Sigmoid colon (tissue), 7 donors: ENCODE data around the gene HUWE1. TPM values are rescaled to one million over a fixed set of nuclear protein-coding genes. Genes with fewer than 3 reads are reported as not detected.

Experiments
- DNase-seq: peaks from one replicate; pipeline ENCODE4 v3.0.0-alpha.2; 2019
- H3K27ac ChIP-seq, 4 donors: fragments of 200-600 bp; sonication (generic); one replicate each; pipeline ENCODE4 v1.5.1; 2016 to 2019; ENCODE audit warnings: mild to moderate bottlenecking in 1 of 4
- H3K27me3 ChIP-seq, 3 donors: fragments of 200-600 bp; sonication (generic); one replicate each; pipeline ENCODE4 v1.5.1; 2019; ENCODE audit warnings: mild to moderate bottlenecking in 1 of 3
- H3K36me3 ChIP-seq, 4 donors: fragments of 200-600 bp; sonication (generic); one replicate each; pipeline ENCODE4 v1.5.1; 2016 to 2019
- H3K4me1 ChIP-seq, 4 donors: fragments of 200-600 bp; sonication (generic); one replicate each; pipeline ENCODE4 v1.5.1; 2017 to 2019
- H3K4me3 ChIP-seq, 4 donors: fragments of 200-600 bp; sonication (generic); one replicate each; pipeline ENCODE4 v1.5.1; 2017 to 2019; ENCODE audit warnings: mild to moderate bottlenecking in 2 of 4, moderate library complexity in 1 of 4
- H3K9me3 ChIP-seq, 4 donors: fragments of 200-600 bp in 3 of 4; sonication (generic) in 3 of 4; one replicate each; pipeline versions ENCODE4 v1.5.1 to v1.6.1; 2013 to 2019
- EP300 ChIP-seq, 4 donors: sonication (generic); formaldehyde crosslinking; IDR thresholded peaks; one replicate each; pipeline ENCODE4 v1.6.1; 2017; ENCODE audit warnings: antibody characterized with exemption in 4 of 4
- POLR2A ChIP-seq, 2 donors: fragments of 450-650 bp; IDR thresholded peaks; one replicate each; pipeline ENCODE4 v1.6.1; 2016; ENCODE audit warnings: antibody characterized with exemption in 2 of 2, mild to moderate bottlenecking in 2 of 2, moderate library complexity in 2 of 2
- POLR2AphosphoS5 ChIP-seq, 4 donors: sonication (generic); formaldehyde crosslinking; IDR thresholded peaks; one replicate each; pipeline ENCODE4 v1.6.1; 2017; ENCODE audit warnings: antibody characterized with exemption in 4 of 4
- WGBS, 2 donors: extraction: QIAGEN DNeasy Blood & Tissue Kit; methylation state at CpG; one replicate each; pipeline ENCODE4 v1.1.7; 2013; 5-methylcytosine and 5-hydroxymethylcytosine counted together
- intact Hi-C: fragments of 100-400 bp; cut with DNase I; formaldehyde crosslinking; loops from one replicate; pipeline ENCODE4 v1.15.1; 2023
- polyA plus RNA-seq, 3 donors: library from polyadenylated mRNA; stranded (reverse); fragments of 200-250 nt; gene quantifications; one replicate each; pipeline ENCODE4 v1.2.3, GENCODE V29; 2013
- total RNA-seq, 4 donors: library from RNA; depleted of rRNA; stranded (reverse); fragments of >200 nt; gene quantifications; one replicate each; pipeline ENCODE4 v1.1.0, GENCODE V29; 2016
- TF ChIP-seq, protein P1 (sequence below), 4 experiments: fragments of 450-650 bp in 3 of 4; fragments of 200-600 bp in 1 of 4; IDR thresholded peaks; one replicate each; pipeline ENCODE4 v1.5.1; 2016 to 2019; ENCODE audit warnings: antibody characterized with exemption in 4 of 4, mild to moderate bottlenecking in 3 of 4, moderate library complexity in 2 of 4
- donor health status: healthy with polysubstance abuse.
- donor health status: Bipolar disorder and iron deficiency.
- donor health status: healthy.

HUWE1 gene
- total and polyA plus RNA-seq, 7 donors = 12.3 to 103 (median 75.3) TPM

GRCh38 chrX:53659039-53659438 lies 27.5 kb downstream of the HUWE1 start:
- Histone ChIP-seq H3K9me3 (no peaks in the 10 kb centered on the region), H3K27ac (no peak overlapping the region), H3K4me3 (no peak overlapping the region), H3K4me1 (peaks cover 0 to 7% (median 0%) of the 10 kb centered on the region in 4 donors), H3K27me3 (no peaks in the 10 kb centered on the region), H3K36me3 (peaks cover 0 to 6% (median 0%) of the 10 kb centered on the region in 4 donors)
- DNase-seq = no peak
- intact Hi-C loops = no loop called here
- WGBS, 2 donors = 89 to 95% methylated on average over 1 of the region's 1 CpG
- no peak for TF ChIP-seq EP300 (IDR thresholded peaks at IDR 0.05)
- no peak for TF ChIP-seq POLR2AphosphoS5 (IDR thresholded peaks at IDR 0.05)
- TF ChIP-seq, protein P1, sequence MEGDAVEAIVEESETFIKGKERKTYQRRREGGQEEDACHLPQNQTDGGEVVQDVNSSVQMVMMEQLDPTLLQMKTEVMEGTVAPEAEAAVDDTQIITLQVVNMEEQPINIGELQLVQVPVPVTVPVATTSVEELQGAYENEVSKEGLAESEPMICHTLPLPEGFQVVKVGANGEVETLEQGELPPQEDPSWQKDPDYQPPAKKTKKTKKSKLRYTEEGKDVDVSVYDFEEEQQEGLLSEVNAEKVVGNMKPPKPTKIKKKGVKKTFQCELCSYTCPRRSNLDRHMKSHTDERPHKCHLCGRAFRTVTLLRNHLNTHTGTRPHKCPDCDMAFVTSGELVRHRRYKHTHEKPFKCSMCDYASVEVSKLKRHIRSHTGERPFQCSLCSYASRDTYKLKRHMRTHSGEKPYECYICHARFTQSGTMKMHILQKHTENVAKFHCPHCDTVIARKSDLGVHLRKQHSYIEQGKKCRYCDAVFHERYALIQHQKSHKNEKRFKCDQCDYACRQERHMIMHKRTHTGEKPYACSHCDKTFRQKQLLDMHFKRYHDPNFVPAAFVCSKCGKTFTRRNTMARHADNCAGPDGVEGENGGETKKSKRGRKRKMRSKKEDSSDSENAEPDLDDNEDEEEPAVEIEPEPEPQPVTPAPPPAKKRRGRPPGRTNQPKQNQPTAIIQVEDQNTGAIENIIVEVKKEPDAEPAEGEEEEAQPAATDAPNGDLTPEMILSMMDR (IDR thresholded peaks at IDR 0.05) = no peak
- no peak for TF ChIP-seq POLR2A (IDR thresholded peaks at IDR 0.05)

GRCh38 chrX:53656845-53657244 lies 29.7 kb downstream of the HUWE1 start:
- peaks cover 0 to 9% (median 0%) of the 10 kb centered on the region in 4 donors for H3K36me3 ChIP-seq
- H3K27ac ChIP-seq = no peak overlapping the region
- no peaks in the 10 kb centered on the region for H3K9me3 ChIP-seq
- DNase-seq = no peak
- H3K4me1 ChIP-seq = peaks cover 0 to 7% (median 0%) of the 10 kb centered on the region in 4 donors
- WGBS, 2 donors = 17 to 87% methylated on average over 1 of the region's 1 CpG
- TF ChIP-seq POLR2A (IDR thresholded peaks at IDR 0.05) = no peak
- TF ChIP-seq EP300 (IDR thresholded peaks at IDR 0.05) = no peak
- TF ChIP-seq POLR2AphosphoS5 (IDR thresholded peaks at IDR 0.05) = no peak
- TF ChIP-seq, protein P1 (IDR thresholded peaks at IDR 0.05) = no peak
- no peak overlapping the region for H3K4me3 ChIP-seq
- intact Hi-C loops = no loop called here
- H3K27me3 ChIP-seq = no peaks in the 10 kb centered on the region

DNA sequence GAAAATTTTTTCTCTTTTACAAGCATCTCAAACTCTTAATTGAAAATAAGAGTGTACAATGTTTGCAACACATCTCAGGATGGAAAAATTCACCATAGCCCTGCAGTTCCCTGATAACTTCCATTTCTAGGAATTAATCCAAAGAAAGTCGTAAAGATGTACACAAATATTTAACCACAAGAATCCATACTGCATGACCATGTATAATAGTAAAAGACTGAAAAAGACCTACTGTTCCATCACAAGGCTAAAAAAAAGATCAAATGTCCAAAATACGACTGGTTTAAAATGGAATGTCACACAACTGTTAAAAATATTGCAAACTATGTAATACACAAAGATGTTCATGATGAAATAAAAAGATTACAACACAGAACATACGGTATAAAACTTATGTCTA lies 32.1 kb downstream of the HUWE1 start:
- peaks cover 0 to 7% (median 0%) of the 10 kb centered on the region in 4 donors for H3K4me1 ChIP-seq
- no peak overlapping the region for H3K27ac ChIP-seq
- no peaks in the 10 kb centered on the region for H3K27me3 ChIP-seq
- intact Hi-C loops = no loop called here
- 40 to 58% methylated on average over 3 of the region's 3 CpGs for WGBS, 2 donors
- TF ChIP-seq, protein P1 (IDR thresholded peaks at IDR 0.05) = no peak
- TF ChIP-seq POLR2A (IDR thresholded peaks at IDR 0.05) (no peak), POLR2AphosphoS5 (IDR thresholded peaks at IDR 0.05) (no peak), EP300 (IDR thresholded peaks at IDR 0.05) (no peak)
- no peaks in the 10 kb centered on the region for H3K9me3 ChIP-seq
- DNase-seq = no peak
- no peak overlapping the region for H3K4me3 ChIP-seq
- peaks cover 0 to 12% (median 0%) of the 10 kb centered on the region in 4 donors for H3K36me3 ChIP-seq

DNA sequence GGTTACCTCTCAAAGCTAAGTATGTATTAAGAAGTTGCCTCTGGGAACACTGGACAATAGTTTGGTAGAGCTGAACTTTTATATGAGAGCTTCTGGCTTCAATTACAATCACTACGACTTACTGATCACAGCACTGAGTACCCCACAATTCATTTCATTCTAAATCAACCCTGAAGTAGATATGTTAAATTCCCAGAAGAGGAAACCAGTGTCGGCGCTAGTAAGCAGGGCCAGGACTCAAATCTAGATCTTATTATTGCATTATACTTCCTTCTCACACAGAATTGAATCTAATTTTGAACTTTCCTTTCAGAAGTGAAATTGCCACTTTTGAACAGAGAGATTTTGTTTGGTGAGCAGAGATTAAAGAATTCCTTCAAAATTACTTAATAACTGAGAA lies 41.8 kb downstream of the HUWE1 start:
- WGBS, 2 donors = 88 to 91% methylated on average over 3 of the region's 3 CpGs
- H3K9me3 ChIP-seq = no peaks in the 10 kb centered on the region
- TF ChIP-seq, protein P1 (IDR thresholded peaks at IDR 0.05) = no peak
- TF ChIP-seq POLR2AphosphoS5 (IDR thresholded peaks at IDR 0.05) = no peak
- H3K27ac ChIP-seq = no peak overlapping the region
- H3K4me1 ChIP-seq = no peaks in the 10 kb centered on the region
- no peak overlapping the region for H3K4me3 ChIP-seq
- DNase-seq = no peak
- intact Hi-C loops = no loop called here
- H3K27me3 ChIP-seq = no peaks in the 10 kb centered on the region
- H3K36me3 ChIP-seq = peaks cover 5 to 71% (median 10%) of the 10 kb centered on the region in 4 donors

DNA sequence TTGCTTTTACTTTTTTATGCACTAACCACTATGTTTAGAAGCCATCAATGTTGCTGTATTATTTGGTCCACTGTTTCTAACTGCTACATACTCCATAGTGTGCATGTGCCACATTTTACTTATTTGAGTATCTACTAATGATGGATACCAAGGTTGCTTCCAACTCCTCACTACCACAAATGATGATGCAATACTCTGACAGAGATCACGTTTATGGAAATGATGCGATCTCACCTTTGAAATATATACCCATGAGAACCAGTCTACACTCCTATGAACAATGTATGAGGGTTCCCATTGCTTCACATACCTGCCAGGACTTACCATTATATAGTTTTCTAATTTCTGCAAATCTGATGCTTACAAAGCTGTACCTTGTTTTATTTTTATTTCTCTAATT lies 44.2 kb downstream of the HUWE1 start:
- no peak overlapping the region for H3K4me3 ChIP-seq
- intact Hi-C loops = no loop called here
- H3K36me3 ChIP-seq = peaks cover 4 to 68% (median 8%) of the 10 kb centered on the region in 4 donors
- no peak for DNase-seq
- no peaks in the 10 kb centered on the region for H3K4me1 ChIP-seq
- 72 to 84% methylated on average over 2 of the region's 2 CpGs for WGBS, 2 donors
- no peak overlapping the region for H3K27ac ChIP-seq
- no peaks in the 10 kb centered on the region for H3K9me3 ChIP-seq
- no peaks in the 10 kb centered on the region for H3K27me3 ChIP-seq
- TF ChIP-seq POLR2AphosphoS5 (IDR thresholded peaks at IDR 0.05) = no peak
- TF ChIP-seq POLR2A (IDR thresholded peaks at IDR 0.05) = no peak
- TF ChIP-seq, protein P1 (IDR thresholded peaks at IDR 0.05) = no peak
- no peak for TF ChIP-seq EP300 (IDR thresholded peaks at IDR 0.05)
